Esophagus squamous epithelium (tissue), 4 donors: ENCODE data around the gene FAM3D.

Source experiments
- CTCF ChIP-seq, 6 experiments: fragments of 450-650 bp in 4 of 6; fragments of 200-600 bp in 2 of 6; sonication (generic) in 2 of 6; IDR thresholded peaks; one replicate each; pipeline ENCODE4 v1.5.1; 2016 to 2019; ENCODE audit warnings: antibody characterized with exemption in 6 of 6, mild to moderate bottlenecking in 4 of 6, moderate library complexity in 4 of 6
- POLR2A ChIP-seq, 4 donors: fragments of 450-650 bp; IDR thresholded peaks; one replicate each; pipeline ENCODE4 v1.6.1; 2017; ENCODE audit warnings: antibody characterized with exemption in 4 of 4, mild to moderate bottlenecking in 4 of 4, moderate library complexity in 3 of 4

GRCh38 chr3:58683466-58683865, 16.9 kb upstream of the FAM3D start:
- no peak for TF ChIP-seq POLR2A (IDR thresholded peaks at IDR 0.05)
- TF ChIP-seq CTCF (IDR thresholded peaks at IDR 0.05) = no peak
